Osteocyte (in vitro differentiated cells): ENCODE data around the gene ZNF438. TPM values are rescaled to one million over a fixed set of nuclear protein-coding genes. Genes with fewer than 3 reads are reported as not detected.

Source experiments
- DNase-seq: peaks from one replicate; pipeline ENCODE4 v3.0.0; 2021; ENCODE audit warnings: mixed read lengths; ENCODE audit not compliant: unreplicated experiment; ENCODE audit errors: extremely low spot score
- H3K27ac Mint-ChIP-seq: one replicate; pipeline ENCODE4 v1.8.0; 2021; ENCODE audit warnings: mild to moderate bottlenecking, mixed read lengths; ENCODE audit not compliant: unreplicated experiment
- H3K27me3 Mint-ChIP-seq: one replicate; pipeline ENCODE4 v1.8.0; 2021; ENCODE audit warnings: mixed read lengths; ENCODE audit not compliant: unreplicated experiment
- H3K36me3 Mint-ChIP-seq: one replicate; pipeline ENCODE4 v1.8.0; 2021; ENCODE audit warnings: mixed read lengths; ENCODE audit not compliant: unreplicated experiment
- H3K4me1 Mint-ChIP-seq: one replicate; pipeline ENCODE4 v1.8.0; 2021; ENCODE audit warnings: mixed read lengths; ENCODE audit not compliant: unreplicated experiment
- H3K4me3 Mint-ChIP-seq: one replicate; pipeline ENCODE4 v1.8.0; 2021; ENCODE audit warnings: mild to moderate bottlenecking, moderate library complexity, mixed read lengths; ENCODE audit not compliant: unreplicated experiment
- H3K9me3 Mint-ChIP-seq: one replicate; pipeline ENCODE4 v1.8.0; 2021; ENCODE audit warnings: mixed read lengths; ENCODE audit not compliant: unreplicated experiment
- total RNA-seq: library from RNA; stranded (reverse); gene quantifications from 2 replicates; pipeline ENCODE4 v1.2.1, GENCODE V29; 2021
- TF ChIP-seq, protein P1 (sequence below): fragments of 200-600 bp; sonication (generic); IDR thresholded peaks from 2 replicates; pipeline ENCODE4 v1.5.0; 2021; ENCODE audit warnings: antibody characterized with exemption, mild to moderate bottlenecking, moderate library complexity

Gene ZNF438
- total RNA-seq, 1 donor from 2014 or later, result 4.8 TPM

DNA sequence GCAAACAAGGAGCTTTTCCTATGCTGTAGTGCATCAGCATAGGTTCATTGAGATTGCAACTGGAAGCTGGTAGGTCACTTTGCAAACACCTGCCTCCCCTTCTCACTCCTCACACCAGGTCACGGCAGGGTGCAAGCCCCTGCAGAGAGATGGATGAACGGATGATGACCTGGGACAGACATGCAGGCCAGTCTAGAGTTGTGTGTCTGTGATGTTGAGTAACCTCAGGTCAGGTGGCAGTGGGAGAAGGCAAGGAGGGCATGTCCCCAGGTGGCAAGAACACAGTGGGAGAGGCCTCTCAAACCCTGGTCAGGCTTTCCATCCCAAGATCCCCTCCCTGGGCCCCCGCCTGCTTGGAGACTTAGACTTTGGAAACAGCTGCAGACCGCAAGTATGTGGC, 205.0 kb downstream of the ZNF438 start:
- peaks cover 14% of the 10 kb centered on the region for H3K4me1 Mint-ChIP-seq
- DNase-seq, result no peak
- H3K4me3 Mint-ChIP-seq, result no peak overlapping the region
- H3K27me3 Mint-ChIP-seq, result no peaks in the 10 kb centered on the region
- H3K36me3 Mint-ChIP-seq, result no peaks in the 10 kb centered on the region
- H3K9me3 Mint-ChIP-seq, result no peaks in the 10 kb centered on the region
- TF ChIP-seq, protein P1, sequence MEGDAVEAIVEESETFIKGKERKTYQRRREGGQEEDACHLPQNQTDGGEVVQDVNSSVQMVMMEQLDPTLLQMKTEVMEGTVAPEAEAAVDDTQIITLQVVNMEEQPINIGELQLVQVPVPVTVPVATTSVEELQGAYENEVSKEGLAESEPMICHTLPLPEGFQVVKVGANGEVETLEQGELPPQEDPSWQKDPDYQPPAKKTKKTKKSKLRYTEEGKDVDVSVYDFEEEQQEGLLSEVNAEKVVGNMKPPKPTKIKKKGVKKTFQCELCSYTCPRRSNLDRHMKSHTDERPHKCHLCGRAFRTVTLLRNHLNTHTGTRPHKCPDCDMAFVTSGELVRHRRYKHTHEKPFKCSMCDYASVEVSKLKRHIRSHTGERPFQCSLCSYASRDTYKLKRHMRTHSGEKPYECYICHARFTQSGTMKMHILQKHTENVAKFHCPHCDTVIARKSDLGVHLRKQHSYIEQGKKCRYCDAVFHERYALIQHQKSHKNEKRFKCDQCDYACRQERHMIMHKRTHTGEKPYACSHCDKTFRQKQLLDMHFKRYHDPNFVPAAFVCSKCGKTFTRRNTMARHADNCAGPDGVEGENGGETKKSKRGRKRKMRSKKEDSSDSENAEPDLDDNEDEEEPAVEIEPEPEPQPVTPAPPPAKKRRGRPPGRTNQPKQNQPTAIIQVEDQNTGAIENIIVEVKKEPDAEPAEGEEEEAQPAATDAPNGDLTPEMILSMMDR, result no peak
- H3K27ac Mint-ChIP-seq, result no peak overlapping the region

DNA sequence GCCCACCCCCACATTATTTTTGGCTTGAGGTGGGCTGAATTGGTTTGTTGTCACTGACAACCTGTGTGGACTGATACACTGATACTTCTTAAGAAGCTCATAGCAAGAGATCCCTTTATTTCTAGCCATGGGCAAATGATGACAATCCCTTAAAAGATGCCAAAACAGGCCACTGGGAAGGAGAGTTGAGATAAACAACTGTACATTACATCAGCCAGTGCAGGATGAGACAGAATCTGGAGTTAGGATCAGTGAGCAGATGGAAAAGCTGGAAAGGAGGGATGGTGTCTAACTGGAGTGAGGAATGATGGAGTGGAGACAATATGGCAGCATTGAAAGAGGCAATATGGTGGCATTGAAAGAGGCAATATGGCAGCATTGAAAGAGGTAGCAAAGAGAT, 206.2 kb downstream of the ZNF438 start:
- no peak for DNase-seq
- H3K4me1 Mint-ChIP-seq, result peaks cover 16% of the 10 kb centered on the region
- H3K4me3 Mint-ChIP-seq, result no peak overlapping the region
- H3K27me3 Mint-ChIP-seq, result no peaks in the 10 kb centered on the region
- no peaks in the 10 kb centered on the region for H3K9me3 Mint-ChIP-seq
- H3K27ac Mint-ChIP-seq, result no peak overlapping the region
- H3K36me3 Mint-ChIP-seq, result no peaks in the 10 kb centered on the region
- TF ChIP-seq, protein P1, result no peak

DNA sequence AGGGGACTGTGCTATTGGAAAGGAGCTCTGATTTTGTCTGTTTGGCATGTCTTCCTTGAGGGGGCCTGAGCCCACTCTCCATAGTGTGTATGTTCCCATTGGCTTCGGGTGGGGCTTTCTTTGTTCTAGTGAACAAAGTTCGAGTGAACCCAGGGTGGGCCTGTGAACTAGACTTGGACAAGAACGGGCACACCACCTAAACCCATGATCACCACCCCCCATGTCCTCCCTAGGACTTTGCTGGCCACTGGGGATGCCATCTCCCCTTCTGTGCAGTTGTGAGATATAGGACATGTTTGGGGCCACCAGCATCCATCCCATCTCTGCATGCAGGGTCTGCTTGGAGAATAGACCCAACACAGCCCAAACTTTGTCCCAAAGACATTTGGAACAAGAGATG, 206.6 kb downstream of the ZNF438 start:
- Mint-ChIP-seq H3K27ac (no peak overlapping the region), H3K9me3 (no peaks in the 10 kb centered on the region), H3K27me3 (no peaks in the 10 kb centered on the region), H3K36me3 (no peaks in the 10 kb centered on the region), H3K4me1 (peaks cover 19% of the 10 kb centered on the region), H3K4me3 (no peak overlapping the region)
- TF ChIP-seq, protein P1, result no peak
- DNase-seq, result no peak

DNA sequence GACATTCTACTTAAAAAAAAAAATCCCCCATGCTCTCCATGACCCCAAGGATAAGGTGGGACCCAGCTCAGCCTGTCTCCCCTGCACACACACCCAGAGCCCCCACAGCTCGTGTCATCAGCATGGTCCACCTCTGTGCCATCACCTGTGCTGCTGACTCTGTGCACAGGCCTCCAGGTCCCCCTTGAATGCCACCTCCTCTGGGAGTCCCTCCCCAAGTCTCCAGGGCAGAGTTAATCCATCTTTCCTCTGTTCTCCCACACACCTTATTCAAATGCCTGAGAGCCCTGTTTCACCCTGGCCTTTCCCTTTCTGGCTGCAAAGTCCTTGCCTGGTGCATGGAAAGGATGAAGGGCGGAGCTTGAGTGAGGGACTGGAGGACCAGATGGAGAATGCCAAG, 208.0 kb downstream of the ZNF438 start:
- DNase-seq, result no peak
- no peaks in the 10 kb centered on the region for H3K36me3 Mint-ChIP-seq
- TF ChIP-seq, protein P1, result no peak
- H3K27ac Mint-ChIP-seq, result no peak overlapping the region
- H3K9me3 Mint-ChIP-seq, result no peaks in the 10 kb centered on the region
- H3K4me1 Mint-ChIP-seq, result peaks cover 26% of the 10 kb centered on the region
- H3K27me3 Mint-ChIP-seq, result no peaks in the 10 kb centered on the region
- H3K4me3 Mint-ChIP-seq, result no peak overlapping the region

DNA sequence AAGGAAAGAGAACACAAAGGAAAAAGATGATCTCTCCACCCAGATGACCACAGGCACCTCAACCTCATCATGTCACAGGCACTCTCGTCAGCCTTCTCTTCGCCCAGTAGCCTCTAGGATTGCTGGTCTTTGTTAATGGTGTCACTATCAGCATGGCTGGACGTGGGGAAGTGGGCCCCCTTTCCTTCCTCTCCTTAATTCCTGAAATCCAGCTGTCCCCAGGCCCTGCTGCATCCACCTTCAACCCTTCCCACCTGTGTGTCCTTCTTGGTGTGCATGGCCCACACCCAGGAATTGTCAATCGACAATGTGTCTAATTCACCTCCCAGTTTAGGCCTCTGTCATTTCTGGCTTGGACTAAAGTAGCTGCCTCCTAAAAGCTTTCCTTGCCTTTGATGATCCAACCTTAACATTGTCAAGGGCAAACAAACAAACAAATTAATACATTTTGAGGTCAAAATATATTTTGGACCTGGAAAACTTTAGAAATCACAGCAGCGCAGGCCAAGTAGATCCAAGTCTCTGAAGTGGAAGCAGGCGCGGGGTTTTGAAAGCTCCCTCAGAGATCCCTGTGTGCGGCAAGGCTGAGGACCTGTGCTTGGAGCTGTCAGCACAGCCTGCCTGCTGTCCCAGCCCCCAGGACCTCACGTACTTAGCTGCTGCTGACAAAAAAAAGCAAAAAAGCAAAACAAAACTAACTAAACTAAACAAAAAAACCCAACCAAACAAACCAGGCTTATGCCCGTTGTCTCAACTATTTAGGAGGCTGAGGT, 208.8 kb downstream of the ZNF438 start:
- H3K9me3 Mint-ChIP-seq, result no peaks in the 10 kb centered on the region
- H3K36me3 Mint-ChIP-seq, result no peaks in the 10 kb centered on the region
- no peak overlapping the region for H3K4me3 Mint-ChIP-seq
- no peak overlapping the region for H3K27ac Mint-ChIP-seq
- no peaks in the 10 kb centered on the region for H3K27me3 Mint-ChIP-seq
- H3K4me1 Mint-ChIP-seq, result peaks cover 26% of the 10 kb centered on the region
- TF ChIP-seq, protein P1, result no peak
- DNase-seq, result no peak
